Dendritic cell treated with granulocyte-macrophage colony-stimulating factor and Interleukin-4, amounts not matched to agents 40 ng/mL and 50 ng/mL, for 4 days (primary cell): ENCODE results near the gene CPVL.
A peak's percentile ranks its signal among the peaks of the same experiment; 100 is the strongest.

ENCODE experiments used
- H3K27ac Mint-ChIP-seq: one replicate; pipeline ENCODE4 v1.8.0; 2022; ENCODE audit warnings: mild to moderate bottlenecking, mixed read lengths
- H3K27me3 Mint-ChIP-seq: one replicate; pipeline ENCODE4 v1.8.0; 2022; ENCODE audit warnings: mild to moderate bottlenecking, mixed read lengths
- H3K36me3 Mint-ChIP-seq: one replicate; pipeline ENCODE4 v1.8.0; 2022; ENCODE audit warnings: low read depth, mixed read lengths
- H3K4me1 Mint-ChIP-seq: one replicate; pipeline ENCODE4 v1.8.0; 2022; ENCODE audit warnings: low read depth, mixed read lengths
- H3K4me3 Mint-ChIP-seq: one replicate; pipeline ENCODE4 v1.8.0; 2022; ENCODE audit warnings: mild to moderate bottlenecking, moderate library complexity, mixed read lengths
- H3K9me3 Mint-ChIP-seq: one replicate; pipeline ENCODE4 v1.8.0; 2022; ENCODE audit warnings: mixed read lengths
- intact Hi-C: fragments of 100-400 bp; cut with micrococcal nuclease; formaldehyde crosslinking; loops from one replicate; pipeline ENCODE4 v1.15.0; 2022

Gene CPVL

GRCh38 chr7:28957751-28958234 is 188.5 kb downstream of the CPVL start:
- Mint-ChIP-seq H3K27me3 (peaks cover 87% of the 10 kb centered on the region), H3K4me3 (peak overlapping the region; percentile 47)
- intact Hi-C loops = no loop called here

DNA sequence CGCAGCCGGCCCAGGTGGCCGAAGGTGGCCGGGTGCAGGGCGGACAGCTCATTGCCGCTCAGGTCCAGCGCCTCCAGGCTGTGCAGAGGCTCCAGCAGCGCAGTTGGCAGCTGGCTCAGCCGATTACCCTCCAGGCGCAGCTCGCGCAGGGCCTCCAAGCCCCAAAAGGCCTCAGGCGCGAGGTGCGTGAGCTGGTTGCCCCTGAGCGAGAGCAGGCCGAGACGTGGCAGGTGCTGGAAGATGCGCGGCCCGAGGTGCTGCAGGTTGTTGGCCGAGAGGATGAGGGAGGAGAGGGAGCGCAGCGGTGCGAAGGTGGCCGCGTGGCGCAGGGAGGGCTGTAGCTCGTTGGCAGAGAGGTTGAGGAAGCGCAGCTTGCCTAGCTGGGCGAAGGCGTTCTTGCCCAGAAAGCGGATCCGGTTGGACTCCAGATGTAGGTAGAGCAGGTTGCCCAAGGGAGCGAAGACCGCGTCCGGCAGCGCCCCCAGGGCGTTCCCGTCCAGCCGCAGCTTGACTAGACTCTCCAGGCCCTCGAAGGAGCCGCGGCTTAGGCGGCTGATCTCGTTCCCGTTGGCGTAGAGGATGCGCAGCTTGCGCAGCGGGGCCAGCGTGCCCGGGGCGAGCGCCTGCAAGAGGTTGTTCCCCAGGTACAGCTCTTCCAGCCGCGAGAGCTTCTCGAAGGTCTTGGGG is 189.1 kb downstream of the CPVL start:
- H3K27ac Mint-ChIP-seq = no peak overlapping the region
- intact Hi-C loops = no loop called here
- H3K4me1 Mint-ChIP-seq = peaks cover 33% of the 10 kb centered on the region
- peaks cover 93% of the 10 kb centered on the region for H3K27me3 Mint-ChIP-seq
- H3K36me3 Mint-ChIP-seq = no peaks in the 10 kb centered on the region
- peak overlapping the region; percentile 47 for H3K4me3 Mint-ChIP-seq
- H3K9me3 Mint-ChIP-seq = no peaks in the 10 kb centered on the region

More at GRCh38 chr7:28957751-28958234, 188.5 kb downstream of the CPVL start:
- peaks cover 33% of the 10 kb centered on the region for H3K4me1 Mint-ChIP-seq
- no peaks in the 10 kb centered on the region for H3K9me3 Mint-ChIP-seq
- no peaks in the 10 kb centered on the region for H3K36me3 Mint-ChIP-seq
- no peak overlapping the region for H3K27ac Mint-ChIP-seq

GRCh38 chr7:28956608-28957063 is 189.7 kb downstream of the CPVL start:
- intact Hi-C loops = no loop called here
- Mint-ChIP-seq H3K27me3 (peaks cover 92% of the 10 kb centered on the region), H3K4me1 (peaks cover 33% of the 10 kb centered on the region), H3K27ac (no peak overlapping the region), H3K9me3 (no peaks in the 10 kb centered on the region), H3K4me3 (peak overlapping the region; percentile 47), H3K36me3 (no peaks in the 10 kb centered on the region)

DNA sequence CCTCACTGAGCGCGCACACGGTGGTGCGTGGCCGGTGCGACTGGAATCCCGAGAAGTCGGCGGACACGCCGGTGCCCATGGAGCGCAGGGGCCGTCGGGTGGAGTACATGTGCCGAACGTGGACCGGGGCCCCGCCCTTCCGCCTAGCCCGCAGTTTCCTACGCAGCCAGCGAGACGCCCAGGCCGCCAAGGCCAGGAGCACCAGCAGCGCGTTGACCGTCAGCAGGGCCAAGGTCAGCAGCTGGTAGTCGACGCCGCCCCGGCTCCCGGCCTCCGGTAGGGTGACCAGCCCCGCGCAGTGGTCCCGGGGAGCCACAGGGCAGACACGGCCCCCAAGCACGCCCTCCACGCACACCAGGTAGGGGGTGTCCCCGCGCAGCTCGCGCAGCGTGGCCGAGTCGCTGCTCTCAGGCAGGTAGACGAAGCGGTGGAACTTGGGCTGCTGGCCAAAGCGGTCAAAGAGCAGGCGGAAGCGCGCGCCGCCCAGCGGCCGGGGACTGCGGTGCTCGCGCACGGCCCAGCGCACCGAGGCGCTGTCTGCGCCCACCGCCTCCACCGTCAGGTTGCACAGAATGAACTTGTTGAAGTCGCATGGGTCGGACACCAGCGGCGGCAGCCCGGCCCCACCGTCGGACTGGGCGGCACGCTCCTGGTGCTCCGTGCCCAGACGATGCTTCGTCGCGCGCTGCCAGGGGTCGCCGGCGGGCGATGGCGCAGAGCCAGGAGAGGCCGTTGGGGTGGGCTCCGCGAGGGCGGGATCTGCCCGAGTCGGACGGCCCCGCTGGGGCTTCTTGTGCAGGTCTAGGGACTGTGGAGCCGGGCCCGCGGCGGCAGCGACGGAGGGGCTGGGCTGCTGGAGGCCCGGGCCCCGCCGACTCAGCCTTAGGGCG is 190.4 kb downstream of the CPVL start:
- Mint-ChIP-seq H3K27me3 (peaks cover 89% of the 10 kb centered on the region), H3K9me3 (no peaks in the 10 kb centered on the region), H3K27ac (peak overlapping the region; percentile 55), H3K4me3 (peak overlapping the region; percentile 70), H3K4me1 (peaks cover 33% of the 10 kb centered on the region), H3K36me3 (no peaks in the 10 kb centered on the region)
- intact Hi-C loops = no loop called here

DNA sequence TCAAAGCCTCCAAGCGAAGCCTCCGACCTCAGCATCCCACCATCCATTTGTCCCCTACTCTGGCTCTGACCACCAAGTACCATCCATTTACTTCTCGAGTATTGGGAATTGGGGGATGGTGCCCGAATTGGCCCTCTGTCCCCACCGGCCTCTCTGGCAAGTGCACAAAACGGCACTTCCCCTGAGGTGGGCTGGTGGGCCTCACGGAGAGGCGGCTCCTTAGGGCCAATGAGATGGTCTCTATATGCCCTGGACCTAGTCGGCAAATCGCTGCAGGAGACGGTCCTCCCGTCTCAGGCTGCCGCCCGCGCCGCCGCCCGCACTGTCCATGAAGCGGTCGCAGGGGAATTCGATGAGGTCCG is 191.0 kb downstream of the CPVL start:
- H3K4me1 Mint-ChIP-seq = peaks cover 33% of the 10 kb centered on the region
- H3K27me3 Mint-ChIP-seq = peaks cover 89% of the 10 kb centered on the region
- peak overlapping the region; percentile 70 for H3K4me3 Mint-ChIP-seq
- no peak overlapping the region for H3K27ac Mint-ChIP-seq
- no peaks in the 10 kb centered on the region for H3K9me3 Mint-ChIP-seq
- intact Hi-C loops = no loop called here
- H3K36me3 Mint-ChIP-seq = no peaks in the 10 kb centered on the region

- intact Hi-C loops = no loop called here
- Mint-ChIP-seq H3K4me3 (no peak overlapping the region), H3K9me3 (no peaks in the 10 kb centered on the region), H3K27me3 (peaks cover 89% of the 10 kb centered on the region), H3K4me1 (peaks cover 33% of the 10 kb centered on the region), H3K36me3 (no peaks in the 10 kb centered on the region), H3K27ac (no peak overlapping the region)
Observed at GRCh38 chr7:28954946-28955345, 191.4 kb downstream of the CPVL start.

DNA sequence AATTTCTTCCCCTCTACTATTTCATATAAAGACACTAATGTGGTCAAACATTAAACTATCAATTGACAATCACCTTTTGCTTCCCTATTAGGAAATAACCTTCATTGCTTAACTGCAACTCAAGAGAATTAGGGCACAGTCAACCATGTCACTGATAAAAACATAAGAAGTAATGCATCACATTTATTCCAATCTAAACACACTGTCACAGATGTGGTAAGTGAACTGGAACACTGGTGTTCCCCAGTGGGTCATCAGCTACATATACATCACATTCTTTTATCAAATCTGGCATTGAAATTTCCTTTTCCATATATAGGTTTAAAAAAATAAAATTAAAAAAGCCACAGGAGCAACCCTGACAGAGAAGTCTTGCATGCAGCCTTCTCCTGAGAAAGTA is 191.9 kb downstream of the CPVL start:
- intact Hi-C loops = no loop called here
- Mint-ChIP-seq H3K4me1 (peaks cover 33% of the 10 kb centered on the region), H3K4me3 (no peak overlapping the region), H3K27me3 (peaks cover 88% of the 10 kb centered on the region), H3K36me3 (no peaks in the 10 kb centered on the region), H3K27ac (no peak overlapping the region), H3K9me3 (no peaks in the 10 kb centered on the region)

DNA sequence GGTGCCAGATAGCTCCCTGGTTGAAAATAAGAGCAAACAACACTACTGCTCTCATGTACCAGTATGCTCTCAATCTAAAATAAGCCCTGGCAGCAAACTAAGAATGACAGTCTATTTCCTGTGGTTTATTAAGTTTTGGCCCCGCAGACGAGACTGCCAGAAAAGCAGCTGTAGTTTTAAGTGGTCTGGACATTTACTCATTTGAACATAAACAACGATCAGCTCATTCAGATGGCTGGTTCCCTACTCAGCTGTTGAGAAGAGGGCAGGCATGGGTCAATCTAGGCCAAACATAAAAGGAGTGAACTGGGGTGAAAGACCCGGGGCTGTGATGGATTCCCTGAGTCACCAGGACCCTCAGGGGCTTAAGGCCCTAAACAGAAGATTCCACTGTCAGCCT is 192.7 kb downstream of the CPVL start:
- H3K27ac Mint-ChIP-seq = no peak overlapping the region

More for the DNA sequence above, 192.7 kb downstream of the CPVL start:
- peaks cover 86% of the 10 kb centered on the region for H3K27me3 Mint-ChIP-seq
- H3K9me3 Mint-ChIP-seq = no peaks in the 10 kb centered on the region
- no peaks in the 10 kb centered on the region for H3K36me3 Mint-ChIP-seq
- H3K4me1 Mint-ChIP-seq = peaks cover 32% of the 10 kb centered on the region
- H3K4me3 Mint-ChIP-seq = no peak overlapping the region
- intact Hi-C loops = no loop called here
